Stimulated activated CD8-positive, alpha-beta memory T cell treated with anti-CD3 and anti-CD28 coated beads, Interleukin-7, amount 100 ng/mL, for 24 hours (primary cell): ENCODE results near the gene DCTN1.
"Not testable (repeated sequence)": the region's sequence is repeated elsewhere in the genome, so short reads cannot be mapped to it uniquely, and the experiment has no call there.

Source experiments
- DNase-seq: peaks from one replicate; pipeline ENCODE4 v3.0.0-alpha.2; 2020; ENCODE audit warnings: low read depth

The DCTN1 gene

GRCh38 chr2:74369976-74370375, 10.1 kb downstream of the DCTN1 start:
- DNase-seq, result no peak

DNA sequence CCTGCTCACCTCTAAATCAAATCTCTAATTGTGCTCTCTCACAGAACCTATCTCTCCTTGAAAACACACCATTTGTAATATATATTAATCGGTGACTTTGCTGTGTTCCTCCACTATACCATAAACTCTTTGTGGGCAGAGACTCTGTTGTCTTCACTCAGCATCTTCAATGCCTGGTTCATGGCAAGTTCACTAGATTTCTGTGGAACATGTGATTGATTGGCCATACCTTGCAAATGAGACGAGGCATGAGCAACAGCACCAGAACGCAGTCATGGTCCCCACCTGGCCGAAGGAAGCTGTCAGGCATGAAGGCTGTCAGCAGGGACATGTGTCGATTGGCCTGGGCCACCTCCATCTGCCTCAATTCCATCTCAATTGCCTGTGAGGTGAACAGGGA, 11.6 kb downstream of the DCTN1 start:
- DNase-seq, result no peak

DNA sequence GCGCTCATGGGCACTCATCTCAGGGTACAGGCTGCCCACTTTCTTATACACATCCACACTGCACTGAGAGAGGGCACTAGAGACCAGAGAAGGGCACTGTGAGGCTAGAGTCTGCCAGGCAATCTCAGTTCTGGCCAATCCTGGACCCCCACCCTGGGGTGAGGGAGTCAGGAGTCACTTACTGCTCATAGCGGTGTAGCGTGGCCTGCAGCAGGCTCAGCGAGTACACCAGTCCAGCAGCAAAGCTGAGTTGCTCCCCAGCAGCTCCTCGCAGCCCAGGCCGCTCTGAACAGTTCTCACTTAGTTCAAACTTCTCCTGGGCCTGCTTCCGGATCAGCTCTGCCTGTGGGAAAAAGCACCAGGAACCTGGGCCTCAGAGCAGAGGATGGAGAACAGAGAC, 12.3 kb downstream of the DCTN1 start:
- DNase-seq, result no peak

DNA sequence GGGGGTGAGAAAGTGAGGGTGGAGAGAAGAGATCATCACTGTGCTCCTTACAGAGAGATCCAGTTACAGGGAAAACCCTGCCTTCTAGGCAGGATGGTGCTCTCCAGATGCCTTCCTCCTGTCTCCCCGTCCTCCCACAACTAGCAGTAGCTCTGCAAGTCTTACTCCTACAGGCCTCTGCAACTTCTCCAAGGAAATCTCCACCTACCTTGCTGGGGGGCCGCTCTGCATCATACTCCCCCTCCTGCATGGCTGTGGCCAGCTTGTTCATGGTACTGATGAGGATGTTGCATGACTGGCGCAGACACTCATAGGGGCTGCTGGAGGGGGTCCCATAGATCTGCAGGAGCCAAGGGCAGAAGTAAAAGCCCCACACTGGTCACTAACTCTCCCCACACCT, 14.1 kb downstream of the DCTN1 start:
- DNase-seq, result no peak

- DNase-seq, result no peak
Observed at GRCh38 chr2:74364533-74365505, 15.3 kb downstream of the DCTN1 start.

DNA sequence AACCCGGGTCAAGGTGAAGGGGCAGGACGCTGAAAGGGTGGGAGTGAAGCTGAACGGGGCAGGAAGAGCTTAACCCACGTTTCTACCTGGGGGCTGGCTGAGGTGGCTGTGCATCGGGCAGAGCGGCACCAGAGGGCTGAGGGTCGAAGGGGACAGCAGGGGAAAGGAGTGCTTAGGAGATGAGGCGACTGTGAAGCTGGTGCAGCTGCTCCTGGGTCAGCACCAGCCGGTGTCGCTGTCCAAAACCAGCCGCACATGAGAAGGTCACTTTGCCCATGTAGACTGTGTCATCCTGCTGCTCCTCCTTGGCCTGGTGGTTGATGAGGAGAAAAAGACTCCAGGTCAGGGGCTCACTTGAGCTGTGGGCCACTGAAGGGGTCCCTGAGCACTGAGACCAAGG, 18.8 kb downstream of the DCTN1 start:
- no peak for DNase-seq

GRCh38 chr2:74357627-74358026, 22.5 kb downstream of the DCTN1 start:
- no peak for DNase-seq

DNA sequence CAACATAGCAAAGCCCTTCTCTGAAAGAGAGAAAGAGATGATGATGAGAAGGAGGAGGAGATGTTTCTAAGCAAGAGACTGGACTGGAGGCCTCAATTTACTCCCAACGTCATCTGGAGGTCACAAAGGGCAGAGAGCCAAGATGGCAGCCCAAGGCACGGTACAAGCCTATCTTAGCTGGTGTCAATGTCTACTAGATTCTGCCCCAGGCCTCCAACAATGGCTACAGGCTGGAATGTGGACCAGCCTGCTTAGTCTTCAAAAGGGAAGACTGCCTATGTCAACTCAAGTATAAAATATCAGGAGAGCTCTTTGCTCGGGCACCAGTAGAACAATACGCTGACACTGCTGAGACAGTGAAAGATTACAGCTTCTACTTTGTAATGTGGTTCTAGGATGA, 30.2 kb downstream of the DCTN1 start:
- no peak for DNase-seq

DNA sequence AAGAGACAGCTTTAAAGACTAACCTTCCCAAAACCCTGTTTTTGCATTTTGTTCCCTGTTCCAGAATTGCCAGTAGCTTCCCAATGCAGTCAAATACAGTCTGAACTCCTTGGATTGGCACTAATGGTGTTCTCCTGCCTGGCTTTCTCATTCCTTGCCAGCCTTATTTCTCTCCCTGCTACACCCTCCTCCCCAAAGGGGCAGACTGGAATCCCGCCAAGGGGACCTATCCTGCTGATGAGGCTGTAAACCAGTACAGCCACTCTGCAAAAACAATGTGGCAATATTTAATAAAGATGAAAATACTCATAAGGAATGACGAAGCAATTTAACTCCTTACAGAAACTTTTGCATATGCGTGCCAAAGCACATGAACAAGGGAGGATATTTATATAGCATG, 32.4 kb downstream of the DCTN1 start:
- no peak for DNase-seq

GRCh38 chr2:74347303-74347702, 32.8 kb downstream of the DCTN1 start:
- DNase-seq, result no peak

DNA sequence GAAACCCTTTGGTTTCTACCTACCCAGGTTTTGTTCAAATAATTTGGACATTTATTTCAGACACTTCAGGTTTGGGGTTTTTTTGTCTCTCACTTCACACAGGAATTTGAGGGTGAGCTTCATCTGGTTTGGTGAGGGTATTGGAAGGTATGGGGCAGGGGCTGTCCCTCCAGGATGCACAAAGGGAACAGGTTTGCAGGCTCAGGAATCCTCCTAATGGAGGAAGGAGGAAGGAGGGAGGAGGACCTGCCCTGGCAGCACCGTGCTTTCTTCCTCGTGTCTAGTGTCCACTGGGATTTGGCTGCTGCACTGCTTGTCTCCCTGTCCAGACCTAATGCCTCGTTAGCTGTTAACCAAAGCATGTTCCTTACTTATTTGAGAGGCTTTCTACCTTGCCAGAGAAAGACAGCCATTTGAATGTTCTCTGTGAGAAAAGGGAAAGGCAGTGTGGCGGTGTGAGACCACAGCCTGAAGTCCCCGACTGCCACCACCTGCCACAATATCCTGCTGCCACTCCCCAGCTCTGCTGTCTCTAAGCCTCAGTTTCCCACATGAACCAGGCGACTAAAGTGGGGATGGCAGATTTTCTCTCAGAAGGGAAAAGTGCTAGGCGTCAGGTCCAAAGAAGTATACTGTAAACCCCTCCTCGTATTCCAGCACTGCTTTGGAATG, 34.7 kb downstream of the DCTN1 start:
- DNase-seq, result no peak

- no peak for DNase-seq
Observed at GRCh38 chr2:74343316-74343715, 36.8 kb downstream of the DCTN1 start, which contains the start of gene SLC4A5. Gene SLC4A5 (minus strand): TSS chr2:74343416. CDS start chr2:74315023, 28,393 bp downstream.

- not testable (repeated sequence) for DNase-seq
Observed at GRCh38 chr2:74336227-74336626, 43.9 kb downstream of the DCTN1 start.

DNA sequence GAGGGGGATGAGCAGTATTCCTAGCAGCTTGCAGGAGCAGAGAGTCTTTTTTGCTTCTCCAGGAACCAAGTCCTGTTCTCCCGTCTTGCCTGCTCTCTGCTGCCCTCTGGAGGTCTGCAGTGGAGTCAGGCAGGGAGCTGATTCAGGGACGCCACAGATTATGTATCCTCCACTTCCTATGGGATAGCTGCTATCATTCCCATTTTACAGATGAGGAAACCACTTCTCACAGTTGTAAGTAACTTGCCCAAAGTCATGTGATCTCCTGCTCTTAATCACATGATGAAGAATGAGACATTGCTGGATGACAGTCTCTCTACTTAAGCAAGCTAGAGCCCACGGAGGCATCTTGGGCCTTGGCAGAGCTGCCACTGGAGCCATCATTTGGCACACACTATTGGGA, 45.2 kb downstream of the DCTN1 start:
- peak; percentile 57 for DNase-seq

GRCh38 chr2:74333896-74334586, 46.1 kb downstream of the DCTN1 start:
- no peak for DNase-seq

- DNase-seq, result no peak
Observed at GRCh38 chr2:74333175-74333574, 46.9 kb downstream of the DCTN1 start.

GRCh38 chr2:74332550-74333174, 47.4 kb downstream of the DCTN1 start:
- no peak for DNase-seq

GRCh38 chr2:74328573-74328972, 51.5 kb downstream of the DCTN1 start:
- DNase-seq, result no peak

DNA sequence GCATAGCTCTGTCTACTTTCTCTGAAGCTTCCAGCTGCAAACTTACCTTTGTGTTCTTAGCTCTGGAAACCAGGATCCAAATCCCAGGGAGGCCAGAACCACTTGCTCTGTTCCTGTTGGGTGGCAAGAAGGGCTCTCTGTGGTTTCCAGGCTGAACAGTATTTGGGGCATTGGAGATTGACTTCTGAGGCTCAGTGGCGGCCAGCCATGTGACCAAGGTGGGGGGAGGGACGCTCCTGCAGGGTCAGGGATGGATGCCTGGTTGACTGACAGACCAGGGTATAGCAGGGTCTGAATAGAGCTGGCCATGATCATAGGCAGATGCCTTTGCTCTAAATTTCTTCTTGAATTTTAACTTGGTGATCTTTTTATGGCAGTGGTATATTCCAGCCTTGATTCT, 52.0 kb downstream of the DCTN1 start:
- DNase-seq, result no peak

DNA sequence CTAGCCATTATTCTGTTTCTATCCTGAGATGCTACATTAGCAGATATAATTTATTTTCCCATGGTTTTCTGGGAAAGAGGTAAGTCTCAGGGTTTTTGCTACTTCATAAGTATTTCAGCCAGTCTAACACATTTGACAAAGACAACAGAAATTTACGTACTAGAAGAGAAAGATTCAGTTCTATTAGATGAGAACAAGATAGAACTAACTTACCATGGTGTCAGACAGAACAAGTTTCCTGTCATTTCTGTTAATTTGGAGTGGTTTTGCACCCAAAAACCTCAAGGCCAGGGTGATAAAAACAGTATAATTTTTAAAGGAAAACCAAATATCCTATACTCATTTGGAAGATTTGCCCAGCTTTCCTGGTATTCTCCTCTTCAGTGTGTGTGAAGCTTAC, 52.5 kb downstream of the DCTN1 start:
- no peak for DNase-seq

GRCh38 chr2:74327199-74327598, 52.9 kb downstream of the DCTN1 start:
- no peak for DNase-seq

GRCh38 chr2:74325815-74326214, 54.3 kb downstream of the DCTN1 start:
- DNase-seq, result no peak
